Skeletal muscle satellite cell (primary cell): Measurements from ENCODE around the gene STRAP. TPM values are rescaled to one million over a fixed set of nuclear protein-coding genes. Genes with fewer than 3 reads are reported as not detected.

Source experiments
- H3K27me3 ChIP-seq: 2 replicates; pipeline ENCODE4 v1.7.0; 2013; ENCODE audit warnings: low read length; ENCODE audit not compliant: control insufficient read depth, insufficient read depth
- H3K36me3 ChIP-seq: 2 replicates; pipeline ENCODE4 v1.7.0; 2013; ENCODE audit warnings: mild to moderate bottlenecking, control low read depth, low read length; ENCODE audit not compliant: insufficient read depth
- H3K4me1 ChIP-seq: 2 replicates; pipeline ENCODE4 v1.7.0; 2013; ENCODE audit warnings: low read length; ENCODE audit not compliant: control insufficient read depth, insufficient read depth
- H3K4me2 ChIP-seq: 2 replicates; pipeline ENCODE4 v1.7.0; 2013; ENCODE audit warnings: mild to moderate bottlenecking, low read length
- H3K4me3 ChIP-seq: 2 replicates; pipeline ENCODE4 v1.7.0; 2013; ENCODE audit warnings: low read length
- H3K9ac ChIP-seq: 2 replicates; pipeline ENCODE4 v1.7.0; 2013; ENCODE audit warnings: mild to moderate bottlenecking, low read depth, low read length, moderate library complexity
- H3K9me3 ChIP-seq: replicated peaks from 2 replicates; pipeline ENCODE4 v1.7.0; 2013; ENCODE audit warnings: mild to moderate bottlenecking, control low read depth, low read length
- total RNA-seq: library from RNA; depleted of rRNA; stranded (reverse); fragments of >200 nt; gene quantifications from 2 replicates; pipeline ENCODE4 v1.2.3, GENCODE V29; 2012; rRNA removed

STRAP gene
- 135 and 137 TPM in 2 replicates for total RNA-seq

GRCh38 chr12:15882118-15882971 is at the start of gene STRAP:
TSS of gene STRAP (plus strand) at chr12:15882387. CDS start at chr12:15882708, 321 bp downstream.
- H3K4me3 ChIP-seq: peak within 1 kb of the TSS; percentile 96
- H3K9ac ChIP-seq: peak within 1 kb of the TSS; percentile 100
- H3K36me3 ChIP-seq: peaks cover 28% of the 10 kb centered on the region
- H3K9me3 ChIP-seq: no peaks in the 10 kb centered on the region
- no peaks in the 10 kb centered on the region for H3K27me3 ChIP-seq
- H3K4me2 ChIP-seq: peak within 1 kb of the TSS; percentile 98
- peaks cover 25% of the 10 kb centered on the region for H3K4me1 ChIP-seq

- Histone ChIP-seq H3K27me3 (no peaks in the 10 kb centered on the region), H3K4me2 (no peak overlapping the region), H3K36me3 (no peaks in the 10 kb centered on the region), H3K4me1 (peaks cover 23% of the 10 kb centered on the region), H3K9ac (no peak overlapping the region), H3K4me3 (no peak overlapping the region), H3K9me3 (no peaks in the 10 kb centered on the region)
Measured at GRCh38 chr12:15834575-15834974, 47.6 kb upstream of the STRAP start.

- Histone ChIP-seq H3K27me3 (no peaks in the 10 kb centered on the region), H3K9ac (no peak overlapping the region), H3K4me1 (peaks cover 12% of the 10 kb centered on the region), H3K4me3 (no peak overlapping the region), H3K9me3 (no peaks in the 10 kb centered on the region), H3K4me2 (no peak overlapping the region), H3K36me3 (no peaks in the 10 kb centered on the region)
Measured at GRCh38 chr12:15837141-15837790, 44.9 kb upstream of the STRAP start.

- H3K4me1 ChIP-seq: peaks cover 16% of the 10 kb centered on the region
- no peak overlapping the region for H3K4me3 ChIP-seq
- H3K36me3 ChIP-seq: no peaks in the 10 kb centered on the region
- no peak overlapping the region for H3K4me2 ChIP-seq
- H3K9me3 ChIP-seq: no peaks in the 10 kb centered on the region
- H3K9ac ChIP-seq: no peak overlapping the region
- no peaks in the 10 kb centered on the region for H3K27me3 ChIP-seq
Measured at GRCh38 chr12:15839041-15839440, 43.1 kb upstream of the STRAP start.

- Histone ChIP-seq H3K27me3 (no peaks in the 10 kb centered on the region), H3K36me3 (no peaks in the 10 kb centered on the region), H3K4me1 (peaks cover 16% of the 10 kb centered on the region), H3K9me3 (no peaks in the 10 kb centered on the region), H3K4me2 (no peak overlapping the region), H3K9ac (no peak overlapping the region), H3K4me3 (no peak overlapping the region)
Measured at GRCh38 chr12:15839682-15840081, 42.5 kb upstream of the STRAP start.

- no peaks in the 10 kb centered on the region for H3K36me3 ChIP-seq
- peaks cover 16% of the 10 kb centered on the region for H3K4me1 ChIP-seq
- H3K9ac ChIP-seq: peak overlapping the region; percentile 30
- H3K27me3 ChIP-seq: no peaks in the 10 kb centered on the region
- H3K4me2 ChIP-seq: no peak overlapping the region
- no peaks in the 10 kb centered on the region for H3K9me3 ChIP-seq
- no peak overlapping the region for H3K4me3 ChIP-seq
Measured at GRCh38 chr12:15842108-15842507, 40.1 kb upstream of the STRAP start.

- Histone ChIP-seq H3K36me3 (no peaks in the 10 kb centered on the region), H3K27me3 (no peaks in the 10 kb centered on the region), H3K4me1 (peaks cover 9% of the 10 kb centered on the region)
Measured at GRCh38 chr12:15846887-15847286, 35.3 kb upstream of the STRAP start.

GRCh38 chr12:15848606-15849005 is 33.6 kb upstream of the STRAP start:
- no peaks in the 10 kb centered on the region for H3K36me3 ChIP-seq
- no peaks in the 10 kb centered on the region for H3K9me3 ChIP-seq
- no peak overlapping the region for H3K9ac ChIP-seq
- H3K27me3 ChIP-seq: no peaks in the 10 kb centered on the region
- no peak overlapping the region for H3K4me2 ChIP-seq
- peaks cover 6% of the 10 kb centered on the region for H3K4me1 ChIP-seq
- no peak overlapping the region for H3K4me3 ChIP-seq

More at GRCh38 chr12:15846887-15847286, 35.3 kb upstream of the STRAP start:
- no peaks in the 10 kb centered on the region for H3K9me3 ChIP-seq
- no peak overlapping the region for H3K9ac ChIP-seq
- no peak overlapping the region for H3K4me3 ChIP-seq
- no peak overlapping the region for H3K4me2 ChIP-seq

- Histone ChIP-seq H3K9ac (no peak overlapping the region), H3K36me3 (no peaks in the 10 kb centered on the region), H3K4me1 (peaks cover 22% of the 10 kb centered on the region), H3K4me3 (no peak overlapping the region), H3K27me3 (no peaks in the 10 kb centered on the region), H3K9me3 (no peaks in the 10 kb centered on the region), H3K4me2 (no peak overlapping the region)
Measured at GRCh38 chr12:15851045-15851620, 31.1 kb upstream of the STRAP start.

GRCh38 chr12:15851919-15852318 is 30.3 kb upstream of the STRAP start:
- no peaks in the 10 kb centered on the region for H3K9me3 ChIP-seq
- no peaks in the 10 kb centered on the region for H3K36me3 ChIP-seq
- H3K4me3 ChIP-seq: no peak overlapping the region
- no peaks in the 10 kb centered on the region for H3K27me3 ChIP-seq
- H3K4me1 ChIP-seq: peaks cover 23% of the 10 kb centered on the region
- H3K4me2 ChIP-seq: no peak overlapping the region
- no peak overlapping the region for H3K9ac ChIP-seq

GRCh38 chr12:15852383-15852782 is 29.8 kb upstream of the STRAP start:
- Histone ChIP-seq H3K4me3 (no peak overlapping the region), H3K27me3 (no peaks in the 10 kb centered on the region), H3K36me3 (no peaks in the 10 kb centered on the region), H3K4me2 (no peak overlapping the region), H3K9ac (no peak overlapping the region), H3K9me3 (no peaks in the 10 kb centered on the region), H3K4me1 (peaks cover 23% of the 10 kb centered on the region)
